ENCODE measurements around the gene DCUN1D2.

DNA sequence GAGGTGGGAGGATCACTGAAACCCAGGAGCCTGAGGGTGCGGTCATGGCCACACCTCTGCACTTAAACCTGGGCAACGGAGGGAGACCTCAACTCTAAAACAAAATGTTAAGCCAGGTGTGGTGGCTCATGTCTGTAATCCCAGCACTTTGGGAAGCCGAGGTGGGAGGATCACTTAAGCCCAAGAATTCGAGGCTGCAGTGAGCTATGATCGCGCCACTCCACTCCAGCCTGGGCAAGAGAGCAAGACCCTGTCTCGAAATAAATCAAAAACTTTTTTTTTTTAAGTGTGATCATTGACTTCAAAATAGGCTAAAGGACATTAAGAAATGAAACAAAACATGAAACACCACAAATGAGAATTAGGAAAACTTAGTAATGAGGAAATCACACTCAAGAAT is 20.9 kb downstream of the DCUN1D2 start:
- TF ChIP-seq, protein P1, sequence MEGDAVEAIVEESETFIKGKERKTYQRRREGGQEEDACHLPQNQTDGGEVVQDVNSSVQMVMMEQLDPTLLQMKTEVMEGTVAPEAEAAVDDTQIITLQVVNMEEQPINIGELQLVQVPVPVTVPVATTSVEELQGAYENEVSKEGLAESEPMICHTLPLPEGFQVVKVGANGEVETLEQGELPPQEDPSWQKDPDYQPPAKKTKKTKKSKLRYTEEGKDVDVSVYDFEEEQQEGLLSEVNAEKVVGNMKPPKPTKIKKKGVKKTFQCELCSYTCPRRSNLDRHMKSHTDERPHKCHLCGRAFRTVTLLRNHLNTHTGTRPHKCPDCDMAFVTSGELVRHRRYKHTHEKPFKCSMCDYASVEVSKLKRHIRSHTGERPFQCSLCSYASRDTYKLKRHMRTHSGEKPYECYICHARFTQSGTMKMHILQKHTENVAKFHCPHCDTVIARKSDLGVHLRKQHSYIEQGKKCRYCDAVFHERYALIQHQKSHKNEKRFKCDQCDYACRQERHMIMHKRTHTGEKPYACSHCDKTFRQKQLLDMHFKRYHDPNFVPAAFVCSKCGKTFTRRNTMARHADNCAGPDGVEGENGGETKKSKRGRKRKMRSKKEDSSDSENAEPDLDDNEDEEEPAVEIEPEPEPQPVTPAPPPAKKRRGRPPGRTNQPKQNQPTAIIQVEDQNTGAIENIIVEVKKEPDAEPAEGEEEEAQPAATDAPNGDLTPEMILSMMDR (conservative IDR thresholded peaks at IDR 0.05; ENCODE audit: low read depth, low read length): no peak
- TF ChIP-seq EZH2phosphoT487 (IDR thresholded peaks at IDR 0.05; ENCODE audit: borderline replicate concordance, low read length) (no peak), EZH2 (IDR thresholded peaks at IDR 0.05; ENCODE audit: low read length, unreplicated experiment) (no peak)

Data from PC-3 (cell line).